Pancreas (tissue), 10 donors: ENCODE measurements around the gene MEI4. TPM values are rescaled to one million over a fixed set of nuclear protein-coding genes. Genes with fewer than 3 reads are reported as not detected.
A peak's percentile ranks its signal among the peaks of the same experiment; 100 is the strongest.
"Not testable (repeated sequence)": the region's sequence is repeated elsewhere in the genome, so short reads cannot be mapped to it uniquely, and the experiment has no call there.

Source experiments
- ATAC-seq, 4 donors: fragments of 200-7000 bp; cut with Tn5 transposase; one replicate each; pipeline versions ENCODE4 v1.8.0 to v1.9.1; 2020; ENCODE audit warnings: mild to moderate bottlenecking in 4 of 4, moderate library complexity in 4 of 4
- DNase-seq, 6 donors: peaks; one replicate each; pipeline ENCODE4 v3.0.0-alpha.2; 2020
- FAIRE-seq: peaks from 2 replicates; lab custom pipeline; 2012; peaks lifted over from hg19 to GRCh38; lab: Jason Lieb, UNC
- H3K27ac ChIP-seq, 4 donors: fragments of 200-600 bp; sonication (generic); 1 replicate in 3 of 4; 2 replicates in 1 of 4; pipeline versions ENCODE4 v1.5.0 to v1.8.0; 2020
- H3K27me3 ChIP-seq, 4 donors: fragments of 200-600 bp; one replicate each; pipeline ENCODE4 v1.8.0; 2021
- H3K36me3 ChIP-seq, 3 donors: fragments of 200-600 bp; sonication (generic) in 1 of 3; one replicate each; pipeline versions ENCODE4 v1.5.0 to v1.8.0; 2020 to 2021
- H3K4me1 ChIP-seq, 3 donors: fragments of 200-600 bp; one replicate each; pipeline ENCODE4 v1.8.0; 2021
- H3K4me3 ChIP-seq, 4 donors: fragments of 200-600 bp; sonication (generic) in 2 of 4; one replicate each; pipeline versions ENCODE4 v1.5.0 to v1.8.0; 2020 to 2021
- H3K9me3 ChIP-seq, 4 donors: fragments of 200-600 bp; one replicate each; pipeline ENCODE4 v1.8.0; 2021
- CTCF ChIP-seq, 4 donors: fragments of 200-600 bp; sonication (generic) in 3 of 4; IDR thresholded peaks; one replicate each; pipeline versions ENCODE4 v1.5.0 to v1.8.0; 2021; ENCODE audit warnings: antibody characterized with exemption in 4 of 4
- WGBS, 2 donors: extraction: QIAGEN DNeasy Blood & Tissue Kit; methylation state at CpG; one replicate each; pipeline ENCODE4 v1.1.7; 2013; 5-methylcytosine and 5-hydroxymethylcytosine counted together
- intact Hi-C, 3 donors: fragments of 100-400 bp; cut with DNase I; formaldehyde crosslinking; loops; one replicate each; pipeline versions ENCODE4 v1.11.1 to v1.14.2; 2022
- polyA plus RNA-seq, 2 donors: library from polyadenylated mRNA; stranded (reverse); fragments of 200-250 nt; gene quantifications; one replicate each; pipeline ENCODE4 v1.2.3, GENCODE V29; 2013
- total RNA-seq, 6 donors: library from RNA; stranded (reverse); fragmentation: NEBNext Ultra II Directional in 4 of 6; extraction: Animal tissue kit (Norgen Biotek cat#: 25700) in 4 of 6; gene quantifications; one replicate each; pipeline versions ENCODE4 v1.2.1 to v1.2.4, GENCODE V29; 2021 to 2023
- donor health status: healthy with polysubstance abuse.
- donor health status: DM: no; HTN: no; CAD: no; lungs with moderate emphysema.
- donor health status: DM: no; HTN: no; CAD: no.
- donor health status: control.
- donor health status: control.
- donor health status: Bipolar disorder and iron deficiency.
- donor health status: DM: yes; HTN: yes; CAD: no.
- donor health status: DM: no; HTN: no; CAD: no.
- donor health status: DM: no; HTN: no; CAD: no.
- donor health status: DM: yes; HTN: yes; CAD: no.

MEI4 gene
- total and polyA plus RNA-seq, 8 donors, result 0.30 to 1.9 (median 1.1) TPM

DNA sequence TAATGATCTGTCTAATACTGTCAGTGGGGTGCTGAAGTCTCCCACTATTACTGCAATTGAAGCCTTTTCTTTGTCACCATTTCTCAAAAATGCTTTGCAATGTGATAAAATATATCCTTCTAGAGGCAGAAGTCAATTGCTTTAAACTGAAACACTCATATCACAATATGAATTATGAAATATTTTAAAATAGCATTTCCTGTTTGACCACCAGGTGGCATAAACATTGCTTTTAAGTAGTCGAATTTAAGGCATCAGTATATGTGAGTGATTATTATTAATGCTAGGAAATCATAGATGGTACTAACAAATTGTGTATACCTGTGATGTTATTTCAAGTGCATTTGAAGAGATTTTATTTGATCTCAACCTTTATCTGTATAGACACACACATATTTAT lies 87.5 kb downstream of the MEI4 start:
- FAIRE-seq (peak; percentile 5), ATAC-seq (no peak)
- 4 to 12% methylated on average over 1 of the region's 1 CpG for WGBS, 2 donors

GRCh38 chr6:77752156-77752555 lies 99.3 kb downstream of the MEI4 start:
- H3K36me3 ChIP-seq, H3K9me3 ChIP-seq, H3K27ac ChIP-seq, H3K4me1 ChIP-seq, intact Hi-C loops, H3K4me3 ChIP-seq, DNase-seq, FAIRE-seq, ATAC-seq, H3K27me3 ChIP-seq: not testable (repeated sequence)
- WGBS, 2 donors, result 57 to 58% methylated on average over 1 of the region's 1 CpG

More for the DNA sequence above, 87.5 kb downstream of the MEI4 start:
- Histone ChIP-seq H3K36me3 (no peaks in the 10 kb centered on the region), H3K4me1 (no peaks in the 10 kb centered on the region), H3K4me3 (no peak overlapping the region), H3K27me3 (no peaks in the 10 kb centered on the region), H3K9me3 (no peaks in the 10 kb centered on the region), H3K27ac (no peak overlapping the region)
- intact Hi-C loops, result no loop called here
- DNase-seq, result no peak
- peak in 3 of 4 donors; percentile 34 to 38 (median 38) for TF ChIP-seq CTCF (IDR thresholded peaks at IDR 0.05)

GRCh38 chr6:77762386-77762785 lies 109.5 kb downstream of the MEI4 start:
- 81 to 89% methylated on average over 2 of the region's 2 CpGs for WGBS, 2 donors
- no peaks in the 10 kb centered on the region for H3K4me1 ChIP-seq
- DNase-seq (no peak), ATAC-seq (no peak), FAIRE-seq (no peak)
- no peaks in the 10 kb centered on the region for H3K27me3 ChIP-seq
- TF ChIP-seq CTCF (IDR thresholded peaks at IDR 0.05), result no peak
- H3K4me3 ChIP-seq, result no peak overlapping the region
- H3K36me3 ChIP-seq, result no peaks in the 10 kb centered on the region
- no peaks in the 10 kb centered on the region for H3K9me3 ChIP-seq
- intact Hi-C loops, result no loop called here
- H3K27ac ChIP-seq, result no peak overlapping the region

- DNase-seq (no peak), ATAC-seq (no peak), FAIRE-seq (no peak)
- Histone ChIP-seq H3K36me3 (no peaks in the 10 kb centered on the region), H3K4me1 (no peaks in the 10 kb centered on the region), H3K27ac (no peak overlapping the region), H3K9me3 (no peaks in the 10 kb centered on the region), H3K4me3 (no peak overlapping the region), H3K27me3 (no peaks in the 10 kb centered on the region)
- WGBS, 2 donors, result 87 to 89% methylated on average over 2 of the region's 2 CpGs
- intact Hi-C loops, result no loop called here
- TF ChIP-seq CTCF (IDR thresholded peaks at IDR 0.05), result no peak
Observed at GRCh38 chr6:77763124-77763523, 110.3 kb downstream of the MEI4 start.

DNA sequence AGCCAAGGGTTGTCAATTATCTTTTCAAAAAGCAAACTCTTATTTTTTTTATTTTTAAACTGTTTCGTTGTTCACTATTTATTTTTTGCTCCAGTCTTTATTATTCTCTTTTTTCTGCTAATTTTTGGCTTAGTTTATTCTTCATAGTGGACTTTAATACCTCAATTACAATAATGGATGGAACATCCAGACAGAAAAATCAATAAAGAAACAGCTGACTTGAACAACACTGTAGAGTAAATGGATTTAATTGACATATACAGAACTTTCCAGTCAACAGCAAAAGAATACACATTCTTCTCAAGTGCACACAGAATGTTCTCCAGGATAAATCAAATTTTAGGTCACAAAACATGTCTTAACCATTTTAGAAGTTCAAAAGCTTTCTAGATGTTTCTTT lies 111.5 kb downstream of the MEI4 start:
- DNase-seq (no peak), ATAC-seq (no peak), FAIRE-seq (no peak)
- Histone ChIP-seq H3K27ac (no peak overlapping the region), H3K4me3 (no peak overlapping the region), H3K9me3 (no peaks in the 10 kb centered on the region), H3K36me3 (no peaks in the 10 kb centered on the region), H3K27me3 (no peaks in the 10 kb centered on the region), H3K4me1 (no peaks in the 10 kb centered on the region)
- WGBS, 2 donors, result 69 to 76% methylated on average over 1 of the region's 1 CpG
- TF ChIP-seq CTCF (IDR thresholded peaks at IDR 0.05), result no peak
- intact Hi-C loops, result no loop called here
